SK-N-SH treated with all-trans-retinoic acid at 6 μM for 48 hours (cell line): ENCODE data around the gene RAB9B.

Experiments
- ATAC-seq: fragments of 200-7000 bp; cut with Tn5 transposase; 3 replicates; pipeline ENCODE4 v1.9.1; 2020; ENCODE audit warnings: mild to moderate bottlenecking, moderate library complexity
- ARNTL ChIP-seq: fragments of 450-650 bp; formaldehyde crosslinking; IDR thresholded peaks from 2 replicates; pipeline ENCODE4 v1.5.0; 2020; ENCODE audit warnings: low read depth, mild to moderate bottlenecking, moderate library complexity, borderline replicate concordance
- BACH2 ChIP-seq: fragments of 250-450 bp; sonication (Bioruptor Pico); IDR thresholded peaks from 2 replicates; pipeline ENCODE4 v1.9.0; 2021; ENCODE audit warnings: mild to moderate bottlenecking, borderline replicate concordance
- CREB5 ChIP-seq: fragments of 250-450 bp; sonication (Bioruptor Pico); IDR thresholded peaks from 2 replicates; pipeline ENCODE4 v1.5.1; 2020; ENCODE audit warnings: low read depth, mild to moderate bottlenecking, moderate library complexity
- CSDC2 ChIP-seq: fragments of 250-450 bp; sonication (Bioruptor Pico); IDR thresholded peaks from 2 replicates; pipeline ENCODE4 v1.5.0; 2020; ENCODE audit warnings: mild to moderate bottlenecking, moderate library complexity
- CSRNP3 ChIP-seq: fragments of 250-450 bp; sonication (Bioruptor Pico); IDR thresholded peaks from 2 replicates; pipeline ENCODE4 v1.5.1; 2021; ENCODE audit warnings: mild to moderate bottlenecking, moderate library complexity
- ESRRG ChIP-seq: fragments of 250-450 bp; sonication (Bioruptor Pico); IDR thresholded peaks from 2 replicates; pipeline ENCODE4 v1.6.1; 2021; ENCODE audit warnings: mild to moderate bottlenecking
- GLIS3 ChIP-seq: fragments of 250-450 bp; sonication (Bioruptor Pico); IDR thresholded peaks from 2 replicates; pipeline ENCODE4 v1.5.0; 2020; ENCODE audit warnings: mild to moderate bottlenecking, moderate library complexity
- ISL1 ChIP-seq: fragments of 250-450 bp; sonication (Bioruptor Pico); IDR thresholded peaks from 2 replicates; pipeline ENCODE4 v2.1.2; 2022; ENCODE audit warnings: mild to moderate bottlenecking, moderate library complexity
- OSR1 ChIP-seq: fragments of 250-450 bp; sonication (Bioruptor Pico); IDR thresholded peaks from 2 replicates; pipeline ENCODE4 v1.8.0; 2022; ENCODE audit warnings: moderate library complexity, mild to moderate bottlenecking, inconsistent platforms
- PPARA ChIP-seq: fragments of 250-450 bp; sonication (Bioruptor Pico); IDR thresholded peaks from 2 replicates; pipeline ENCODE4 v1.5.0; 2020; ENCODE audit warnings: mild to moderate bottlenecking, borderline replicate concordance
- RARB ChIP-seq: fragments of 250-450 bp; sonication (Bioruptor Pico); IDR thresholded peaks from 2 replicates; pipeline ENCODE4 v1.8.0; 2021; ENCODE audit warnings: mild to moderate bottlenecking, moderate library complexity
- SNAI2 ChIP-seq: fragments of 250-450 bp; sonication (Bioruptor Pico); IDR thresholded peaks from 2 replicates; pipeline ENCODE4 v1.5.0; 2020; ENCODE audit warnings: mild to moderate bottlenecking, moderate library complexity
- TCF4 ChIP-seq: fragments of 250-450 bp; sonication (Bioruptor Pico); IDR thresholded peaks from 2 replicates; pipeline ENCODE4 v1.8.0; 2021; ENCODE audit warnings: mild to moderate bottlenecking, moderate library complexity, borderline replicate concordance
- TOX ChIP-seq: fragments of 250-450 bp; sonication (Bioruptor Pico); IDR thresholded peaks from 2 replicates; pipeline ENCODE4 v1.8.0; 2021; ENCODE audit warnings: mild to moderate bottlenecking, moderate library complexity, borderline replicate concordance
- TSHZ2 ChIP-seq: fragments of 250-450 bp; sonication (Bioruptor Pico); IDR thresholded peaks from 2 replicates; pipeline ENCODE4 v1.5.0; 2020; ENCODE audit warnings: mild to moderate bottlenecking, moderate library complexity
- ZC3H10 ChIP-seq: fragments of 250-450 bp; sonication (Bioruptor Pico); IDR thresholded peaks from 2 replicates; pipeline ENCODE4 v1.5.1; 2021; ENCODE audit warnings: mild to moderate bottlenecking, moderate library complexity
- ZFP3 ChIP-seq: fragments of 250-450 bp; sonication (Bioruptor Pico); IDR thresholded peaks from 2 replicates; pipeline ENCODE4 v1.5.0; 2020; ENCODE audit warnings: mild to moderate bottlenecking, moderate library complexity
- ZFP30 ChIP-seq: fragments of 450-650 bp; formaldehyde crosslinking; IDR thresholded peaks from 2 replicates; pipeline ENCODE4 v1.5.0; 2022; ENCODE audit warnings: mild to moderate bottlenecking, moderate library complexity
- ZNF70 ChIP-seq: fragments of 450-650 bp; formaldehyde crosslinking; IDR thresholded peaks from 2 replicates; pipeline ENCODE4 v1.5.0; 2020; ENCODE audit warnings: mild to moderate bottlenecking, moderate library complexity
- TF ChIP-seq, protein P1 (sequence below): fragments of 250-450 bp; sonication (Bioruptor Pico); IDR thresholded peaks from 2 replicates; pipeline ENCODE4 v1.8.0; 2020; ENCODE audit warnings: mild to moderate bottlenecking, moderate library complexity, borderline replicate concordance
- TF ChIP-seq, protein P2 (sequence below): fragments of 250-450 bp; sonication (Bioruptor Pico); IDR thresholded peaks from 2 replicates; pipeline ENCODE4 v1.8.0; 2021; ENCODE audit warnings: low read depth, mild to moderate bottlenecking, moderate library complexity, borderline replicate concordance

The RAB9B gene

DNA sequence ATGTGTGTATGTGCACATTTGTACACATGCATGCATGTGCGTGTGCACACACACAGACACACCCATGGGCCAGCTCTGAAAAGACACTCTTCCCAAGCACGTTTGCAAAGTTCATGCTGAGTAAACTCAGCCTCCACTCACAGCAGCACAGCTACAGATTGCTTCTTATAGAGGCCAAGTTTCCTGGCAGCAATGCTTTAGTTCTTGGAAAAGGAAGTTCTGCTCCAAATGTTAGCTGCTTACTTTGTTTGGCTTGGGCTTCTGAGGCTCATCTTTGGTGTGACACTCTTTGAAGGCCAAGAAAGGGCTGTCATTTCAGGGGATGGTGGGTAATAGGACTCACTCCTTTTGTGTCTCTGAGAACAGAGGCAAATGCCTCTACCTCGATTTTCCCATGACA, 48.9 kb downstream of the RAB9B start:
- no peak for ATAC-seq
- TF ChIP-seq OSR1 (CRISPR knock-in tag) (no peak), ARNTL (CRISPR knock-in tag) (no peak), ZNF70 (CRISPR knock-in tag) (no peak), TCF4 (CRISPR knock-in tag) (no peak), RARB (no peak), ZC3H10 (CRISPR knock-in tag) (no peak), GLIS3 (CRISPR knock-in tag) (no peak), TSHZ2 (CRISPR knock-in tag) (no peak), TOX (CRISPR knock-in tag) (no peak), CREB5 (CRISPR knock-in tag) (no peak)

DNA sequence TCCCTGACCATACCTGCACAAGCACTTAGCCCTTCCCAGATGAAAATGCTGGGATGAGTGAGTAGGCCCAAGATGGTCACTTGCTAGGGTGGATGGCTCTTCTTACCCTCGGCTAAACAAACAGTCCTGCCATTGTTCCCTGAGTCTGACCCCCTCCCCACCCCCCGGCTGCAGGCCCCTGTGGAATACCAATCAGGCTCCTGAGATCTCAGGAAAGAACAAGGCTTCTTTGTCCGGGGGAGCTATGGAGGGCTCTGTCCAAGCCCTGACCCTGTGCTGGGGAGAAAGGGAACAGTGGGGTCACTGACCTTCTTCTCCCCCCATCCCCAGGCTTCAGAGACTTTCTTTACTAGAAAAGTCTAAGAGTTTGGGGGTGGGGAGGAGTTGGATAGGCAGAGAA, 49.4 kb downstream of the RAB9B start:
- ATAC-seq, result no peak
- TF ChIP-seq ZC3H10 (CRISPR knock-in tag) (no peak), ISL1 (CRISPR knock-in tag) (no peak), OSR1 (CRISPR knock-in tag) (no peak), TCF4 (CRISPR knock-in tag) (no peak), PPARA (CRISPR knock-in tag) (no peak), RARB (no peak), BACH2 (no peak), CREB5 (CRISPR knock-in tag) (no peak), TOX (CRISPR knock-in tag) (no peak), CSRNP3 (no peak), SNAI2 (no peak), ZNF70 (CRISPR knock-in tag) (no peak), GLIS3 (CRISPR knock-in tag) (no peak), ZFP3 (CRISPR knock-in tag) (no peak), ZFP30 (CRISPR knock-in tag) (no peak), ESRRG (CRISPR knock-in tag) (no peak), CSDC2 (CRISPR knock-in tag) (no peak)
- TF ChIP-seq, protein P1, sequence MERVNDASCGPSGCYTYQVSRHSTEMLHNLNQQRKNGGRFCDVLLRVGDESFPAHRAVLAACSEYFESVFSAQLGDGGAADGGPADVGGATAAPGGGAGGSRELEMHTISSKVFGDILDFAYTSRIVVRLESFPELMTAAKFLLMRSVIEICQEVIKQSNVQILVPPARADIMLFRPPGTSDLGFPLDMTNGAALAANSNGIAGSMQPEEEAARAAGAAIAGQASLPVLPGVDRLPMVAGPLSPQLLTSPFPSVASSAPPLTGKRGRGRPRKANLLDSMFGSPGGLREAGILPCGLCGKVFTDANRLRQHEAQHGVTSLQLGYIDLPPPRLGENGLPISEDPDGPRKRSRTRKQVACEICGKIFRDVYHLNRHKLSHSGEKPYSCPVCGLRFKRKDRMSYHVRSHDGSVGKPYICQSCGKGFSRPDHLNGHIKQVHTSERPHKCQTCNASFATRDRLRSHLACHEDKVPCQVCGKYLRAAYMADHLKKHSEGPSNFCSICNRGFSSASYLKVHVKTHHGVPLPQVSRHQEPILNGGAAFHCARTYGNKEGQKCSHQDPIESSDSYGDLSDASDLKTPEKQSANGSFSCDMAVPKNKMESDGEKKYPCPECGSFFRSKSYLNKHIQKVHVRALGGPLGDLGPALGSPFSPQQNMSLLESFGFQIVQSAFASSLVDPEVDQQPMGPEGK (CRISPR knock-in tag), result no peak
- TF ChIP-seq, protein P2, sequence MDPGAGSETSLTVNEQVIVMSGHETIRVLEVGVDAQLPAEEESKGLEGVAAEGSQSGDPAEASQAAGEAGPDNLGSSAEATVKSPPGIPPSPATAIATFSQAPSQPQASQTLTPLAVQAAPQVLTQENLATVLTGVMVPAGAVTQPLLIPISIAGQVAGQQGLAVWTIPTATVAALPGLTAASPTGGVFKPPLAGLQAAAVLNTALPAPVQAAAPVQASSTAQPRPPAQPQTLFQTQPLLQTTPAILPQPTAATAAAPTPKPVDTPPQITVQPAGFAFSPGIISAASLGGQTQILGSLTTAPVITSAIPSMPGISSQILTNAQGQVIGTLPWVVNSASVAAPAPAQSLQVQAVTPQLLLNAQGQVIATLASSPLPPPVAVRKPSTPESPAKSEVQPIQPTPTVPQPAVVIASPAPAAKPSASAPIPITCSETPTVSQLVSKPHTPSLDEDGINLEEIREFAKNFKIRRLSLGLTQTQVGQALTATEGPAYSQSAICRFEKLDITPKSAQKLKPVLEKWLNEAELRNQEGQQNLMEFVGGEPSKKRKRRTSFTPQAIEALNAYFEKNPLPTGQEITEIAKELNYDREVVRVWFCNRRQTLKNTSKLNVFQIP (CRISPR knock-in tag), result no peak
